Endothelial cell of umbilical vein (primary cell): Measurements from ENCODE around the gene OR7D2. TPM values are rescaled to one million over a fixed set of nuclear protein-coding genes. Genes with fewer than 3 reads are reported as not detected.

Experiments used
- BruUV-seq: library from RNA; stranded (reverse); fragments of 400-500 nt; replicated peaks from 2 replicates; lab custom pipeline; 2021; lab: Mats Ljungman, UMichigan
- CTCF ChIA-PET: fragments of 300-600, 350-600 bp; sonication (Branson Sonifier 250); formaldehyde crosslinking; loops from one replicate; lab custom pipeline; 2021; ENCODE audit warnings: antibody characterized with exemption, inconsistent platforms; lab: Charles Lee
- POLR2A ChIA-PET: fragments of 300-600, 350-600 bp; sonication (Branson Sonifier 250); formaldehyde crosslinking; loops from one replicate; lab custom pipeline; 2021; ENCODE audit warnings: antibody characterized with exemption, inconsistent platforms; lab: Charles Lee
- DNase-seq: peaks from one replicate; pipeline ENCODE4 v3.0.0-alpha.2; 2011; ENCODE audit warnings: low read depth, low spot score
- FAIRE-seq: peaks from 2 replicates; lab custom pipeline; 2011; peaks lifted over from hg19 to GRCh38; lab: Jason Lieb, UNC
- H2AFZ ChIP-seq: 2 replicates; pipeline ENCODE4 v1.6.0; 2012; ENCODE audit warnings: low read depth, low read length, control low read depth, inconsistent platforms
- H3K27ac ChIP-seq: 2 replicates; pipeline ENCODE4 v1.5.1; 2011; ENCODE audit warnings: low read depth, mild to moderate bottlenecking, control low read depth, low read length, moderate library complexity; ENCODE audit not compliant: insufficient read depth
- H3K27me3 ChIP-seq, 2 experiments: 2 replicates each; pipeline versions ENCODE4 v1.6.0 to v1.6.1; 2011; ENCODE audit warnings: low read length in 2 of 2, mixed read lengths in 1 of 2; ENCODE audit not compliant: control insufficient read depth in 2 of 2, insufficient read depth in 2 of 2
- H3K36me3 ChIP-seq, 2 experiments: 2 replicates in 1 of 2; 3 replicates in 1 of 2; pipeline ENCODE4 v1.5.1; 2011; ENCODE audit warnings: low read length in 2 of 2, mild to moderate bottlenecking in 1 of 2, moderate library complexity in 1 of 2; ENCODE audit not compliant: control insufficient read depth in 2 of 2, insufficient read depth in 2 of 2; ENCODE audit errors: extremely low read depth in 1 of 2
- H3K4me1 ChIP-seq: 3 replicates; pipeline ENCODE4 v1.5.1; 2011; ENCODE audit warnings: mild to moderate bottlenecking, low read length; ENCODE audit not compliant: control insufficient read depth, insufficient read depth; ENCODE audit errors: extremely low read depth
- H3K4me2 ChIP-seq: 2 replicates; pipeline ENCODE4 v1.6.1; 2011; ENCODE audit warnings: low read length, control low read depth, mixed read lengths; ENCODE audit not compliant: insufficient read depth
- H3K4me3 ChIP-seq, 3 experiments: fragments of 200-600 bp in 1 of 3; sonication (generic), shearing (Covaris generic) in 1 of 3; replicated peaks in 1 of 3; 2 replicates each; pipeline ENCODE4 v1.5.1; 2011 to 2016; ENCODE audit warnings: control low read depth in 3 of 3, low read length in 3 of 3, mild to moderate bottlenecking in 2 of 3, inconsistent platforms in 1 of 3, low read depth in 1 of 3, moderate library complexity in 1 of 3; ENCODE audit not compliant: insufficient read depth in 1 of 3
- H3K79me2 ChIP-seq: 2 replicates; pipeline ENCODE4 v1.6.0; 2012; ENCODE audit warnings: low read length, inconsistent platforms; ENCODE audit not compliant: control insufficient read depth, insufficient read depth
- H3K9ac ChIP-seq: replicated peaks from 2 replicates; pipeline ENCODE3; 2011; ENCODE audit warnings: low read length, control low read depth; ENCODE audit not compliant: insufficient read depth; ENCODE audit errors: extremely low read depth
- H3K9me1 ChIP-seq: replicated peaks from 3 replicates; pipeline ENCODE4 v1.6.0; 2011; ENCODE audit warnings: mild to moderate bottlenecking, low read length; ENCODE audit not compliant: control insufficient read depth, insufficient read depth; ENCODE audit errors: extremely low read depth
- H3K9me3 ChIP-seq: replicated peaks from 2 replicates; pipeline ENCODE4 v1.5.1; 2012; ENCODE audit warnings: low read length, inconsistent platforms; ENCODE audit not compliant: control insufficient read depth, insufficient read depth
- H4K20me1 ChIP-seq: replicated peaks from 2 replicates; pipeline ENCODE3; 2011; ENCODE audit warnings: mild to moderate bottlenecking, low read length; ENCODE audit not compliant: control insufficient read depth, insufficient read depth; ENCODE audit errors: extremely low read depth
- EZH2 ChIP-seq: IDR thresholded peaks from 2 replicates; pipeline ENCODE4 v1.6.1; 2012; ENCODE audit warnings: borderline replicate concordance, low read depth, mild to moderate bottlenecking, moderate library complexity, low read length, inconsistent platforms; ENCODE audit not compliant: severe bottlenecking
- FOS ChIP-seq: IDR thresholded peaks from 2 replicates; pipeline ENCODE4 v1.6.1; 2011; ENCODE audit warnings: mild to moderate bottlenecking, low read length, moderate library complexity, borderline replicate concordance; ENCODE audit not compliant: insufficient read depth
- GATA2 ChIP-seq: IDR thresholded peaks from 2 replicates; pipeline ENCODE4 v1.7.0; 2011; ENCODE audit warnings: low read depth, mild to moderate bottlenecking, moderate library complexity, mixed read lengths, low read length; ENCODE audit not compliant: insufficient read length, insufficient read depth
- JUN ChIP-seq: IDR thresholded peaks from 2 replicates; pipeline ENCODE4 v1.6.1; 2011; ENCODE audit warnings: borderline replicate concordance, low read depth; ENCODE audit not compliant: insufficient read length, insufficient read depth
- MYC ChIP-seq: IDR thresholded peaks from one replicate; pipeline ENCODE4 v1.6.1; 2011; ENCODE audit warnings: mild to moderate bottlenecking, low read depth, low read length
- POLR2A ChIP-seq: IDR thresholded peaks from 2 replicates; pipeline ENCODE4 v1.6.1; 2012; ENCODE audit warnings: low read depth, mild to moderate bottlenecking, control low read depth, low read length
- POLR2AphosphoS5 ChIP-seq: IDR thresholded peaks from 2 replicates; pipeline ENCODE4 v1.6.1; 2012; ENCODE audit warnings: low read depth, mild to moderate bottlenecking, control low read depth, low read length, moderate library complexity; ENCODE audit not compliant: insufficient read depth
- dilution Hi-C: fragments of 300-500 bp; cut with MboI; formaldehyde crosslinking; loops from one replicate; pipeline ENCODE4 v1.15.0; 2019; ENCODE audit warnings: low sequenced_read_pairs; ENCODE audit not compliant: extremely low pct_ligation_motif_present
- intact Hi-C: fragments of 100-400 bp; cut with micrococcal nuclease; formaldehyde crosslinking; loops from one replicate; pipeline ENCODE4 v1.10.0; 2022
- polyA plus RNA-seq, 4 experiments: library from polyadenylated mRNA; depleted of rRNA in 3 of 4; stranded (reverse) in 3 of 4; unstranded in 1 of 4; fragments of >200 nt; gene quantifications; 2 replicates each; pipeline versions ENCODE4 v1.2.1 to v1.2.3, GENCODE V29; 2011 to 2012; ENCODE audit warnings: missing spikeins in 1 of 4
- total RNA-seq: library from RNA; stranded (reverse); gene quantifications from 2 replicates; pipeline ENCODE4 v1.2.3, GENCODE V29; 2021
- TF ChIP-seq, protein P1 (sequence below), 2 donors: IDR thresholded peaks; 1 replicate in 1 of 2; 2 replicates in 1 of 2; pipeline ENCODE4 v1.5.1; 2011; ENCODE audit warnings: low read length in 2 of 2, mild to moderate bottlenecking in 2 of 2, moderate library complexity in 2 of 2, control low read depth in 1 of 2, inconsistent platforms in 1 of 2, low read depth in 1 of 2; ENCODE audit not compliant: insufficient read depth in 1 of 2; ENCODE audit errors: extremely low read depth in 1 of 2
- TF ChIP-seq, protein P2 (sequence below): IDR thresholded peaks from 2 replicates; pipeline ENCODE4 v1.6.1; 2011; ENCODE audit not compliant: insufficient read depth, insufficient read length

Gene OR7D2
- total and polyA plus RNA-seq, 2 donors (not counting 3 experiments of a cell fraction or from before 2014, with no cell fraction given), result not detected

DNA sequence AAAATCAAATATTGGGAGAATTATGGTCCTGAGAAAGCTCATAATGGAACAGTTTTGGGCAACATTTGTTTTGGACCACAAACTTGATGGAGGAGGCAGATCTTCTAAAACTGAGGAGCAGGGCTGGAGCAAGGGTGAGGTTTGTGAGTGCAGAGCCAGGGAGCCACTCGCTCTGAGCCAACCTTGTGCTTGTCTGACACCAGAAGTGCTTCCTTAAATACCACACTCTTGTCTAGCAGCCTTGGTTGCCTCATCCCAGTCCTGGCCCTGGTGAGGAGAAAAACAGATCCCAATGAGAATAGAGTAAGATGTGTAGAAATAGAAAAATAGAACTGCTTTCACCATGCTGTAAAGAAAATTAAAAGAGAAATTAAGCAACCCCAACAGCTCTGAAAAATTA lies 31.9 kb upstream of the OR7D2 start:
- H3K36me3 ChIP-seq, result peaks cover 6 to 7% of the 10 kb centered on the region in 2 experiments
- H3K9me1 ChIP-seq, result no peaks in the 10 kb centered on the region
- TF ChIP-seq MYC, result no peak
- TF ChIP-seq, protein P1, sequence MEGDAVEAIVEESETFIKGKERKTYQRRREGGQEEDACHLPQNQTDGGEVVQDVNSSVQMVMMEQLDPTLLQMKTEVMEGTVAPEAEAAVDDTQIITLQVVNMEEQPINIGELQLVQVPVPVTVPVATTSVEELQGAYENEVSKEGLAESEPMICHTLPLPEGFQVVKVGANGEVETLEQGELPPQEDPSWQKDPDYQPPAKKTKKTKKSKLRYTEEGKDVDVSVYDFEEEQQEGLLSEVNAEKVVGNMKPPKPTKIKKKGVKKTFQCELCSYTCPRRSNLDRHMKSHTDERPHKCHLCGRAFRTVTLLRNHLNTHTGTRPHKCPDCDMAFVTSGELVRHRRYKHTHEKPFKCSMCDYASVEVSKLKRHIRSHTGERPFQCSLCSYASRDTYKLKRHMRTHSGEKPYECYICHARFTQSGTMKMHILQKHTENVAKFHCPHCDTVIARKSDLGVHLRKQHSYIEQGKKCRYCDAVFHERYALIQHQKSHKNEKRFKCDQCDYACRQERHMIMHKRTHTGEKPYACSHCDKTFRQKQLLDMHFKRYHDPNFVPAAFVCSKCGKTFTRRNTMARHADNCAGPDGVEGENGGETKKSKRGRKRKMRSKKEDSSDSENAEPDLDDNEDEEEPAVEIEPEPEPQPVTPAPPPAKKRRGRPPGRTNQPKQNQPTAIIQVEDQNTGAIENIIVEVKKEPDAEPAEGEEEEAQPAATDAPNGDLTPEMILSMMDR (IDR thresholded peaks at IDR 0.05; ENCODE audit: extremely low read depth in 1 of 2, insufficient read depth in 1 of 2, low read depth in 1 of 2, low read length in 2 of 2), result no peak
- no peak for TF ChIP-seq JUN
- no peak for TF ChIP-seq EZH2
- no peak for TF ChIP-seq POLR2AphosphoS5
- no peak for TF ChIP-seq GATA2
- no peak for TF ChIP-seq FOS
- no peak for TF ChIP-seq POLR2A
- TF ChIP-seq, protein P2, sequence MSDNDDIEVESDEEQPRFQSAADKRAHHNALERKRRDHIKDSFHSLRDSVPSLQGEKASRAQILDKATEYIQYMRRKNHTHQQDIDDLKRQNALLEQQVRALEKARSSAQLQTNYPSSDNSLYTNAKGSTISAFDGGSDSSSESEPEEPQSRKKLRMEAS, result no peak
- peaks cover 93% of the 10 kb centered on the region for H3K79me2 ChIP-seq
- dilution Hi-C loops, result no loop called here
- peaks cover 7% of the 10 kb centered on the region for H3K9me3 ChIP-seq
- intact Hi-C loops, result no loop called here
- H3K4me1 ChIP-seq, result no peaks in the 10 kb centered on the region
- POLR2A ChIA-PET, result no interaction called here
- H3K4me3 ChIP-seq, result no peak overlapping the region
- FAIRE-seq, result no peak
- H2AFZ ChIP-seq, result no peak overlapping the region
- DNase-seq, result no peak
- no peak overlapping the region for H3K9ac ChIP-seq
- no TSS peak for BruUV-seq
- no peak overlapping the region for H3K4me2 ChIP-seq
- no peaks in the 10 kb centered on the region for H3K27me3 ChIP-seq
- H4K20me1 ChIP-seq, result no peaks in the 10 kb centered on the region
- no peak overlapping the region for H3K27ac ChIP-seq
- CTCF ChIA-PET, result no interaction called here
